Stimulated activated memory B cell treated with anti-CD40 and anti-IgM and Interleukin-4, amounts not matched to agents 10 μg/mL and 1 μg/mL and 100 μg/mL, for 72 hours (primary cell): ENCODE results near the gene ERC2.

Experiments
- ATAC-seq: fragments of 150-1000 bp; cut with Tn5 transposase; 2 replicates; pipeline ENCODE4 v1.10.0; 2021
- H3K27ac Mint-ChIP-seq: one replicate; pipeline ENCODE4 v1.8.0; 2022; ENCODE audit warnings: mild to moderate bottlenecking, mixed read lengths
- H3K27me3 Mint-ChIP-seq: one replicate; pipeline ENCODE4 v1.8.0; 2022; ENCODE audit warnings: mixed read lengths
- H3K36me3 Mint-ChIP-seq: one replicate; pipeline ENCODE4 v1.8.0; 2022; ENCODE audit warnings: mixed read lengths
- H3K4me1 Mint-ChIP-seq: one replicate; pipeline ENCODE4 v1.8.0; 2022; ENCODE audit warnings: mixed read lengths
- H3K4me3 Mint-ChIP-seq: one replicate; pipeline ENCODE4 v1.8.0; 2022; ENCODE audit warnings: mild to moderate bottlenecking, moderate library complexity, mixed read lengths
- H3K9me3 Mint-ChIP-seq: one replicate; pipeline ENCODE4 v1.8.0; 2022; ENCODE audit warnings: mixed read lengths

The ERC2 gene

DNA sequence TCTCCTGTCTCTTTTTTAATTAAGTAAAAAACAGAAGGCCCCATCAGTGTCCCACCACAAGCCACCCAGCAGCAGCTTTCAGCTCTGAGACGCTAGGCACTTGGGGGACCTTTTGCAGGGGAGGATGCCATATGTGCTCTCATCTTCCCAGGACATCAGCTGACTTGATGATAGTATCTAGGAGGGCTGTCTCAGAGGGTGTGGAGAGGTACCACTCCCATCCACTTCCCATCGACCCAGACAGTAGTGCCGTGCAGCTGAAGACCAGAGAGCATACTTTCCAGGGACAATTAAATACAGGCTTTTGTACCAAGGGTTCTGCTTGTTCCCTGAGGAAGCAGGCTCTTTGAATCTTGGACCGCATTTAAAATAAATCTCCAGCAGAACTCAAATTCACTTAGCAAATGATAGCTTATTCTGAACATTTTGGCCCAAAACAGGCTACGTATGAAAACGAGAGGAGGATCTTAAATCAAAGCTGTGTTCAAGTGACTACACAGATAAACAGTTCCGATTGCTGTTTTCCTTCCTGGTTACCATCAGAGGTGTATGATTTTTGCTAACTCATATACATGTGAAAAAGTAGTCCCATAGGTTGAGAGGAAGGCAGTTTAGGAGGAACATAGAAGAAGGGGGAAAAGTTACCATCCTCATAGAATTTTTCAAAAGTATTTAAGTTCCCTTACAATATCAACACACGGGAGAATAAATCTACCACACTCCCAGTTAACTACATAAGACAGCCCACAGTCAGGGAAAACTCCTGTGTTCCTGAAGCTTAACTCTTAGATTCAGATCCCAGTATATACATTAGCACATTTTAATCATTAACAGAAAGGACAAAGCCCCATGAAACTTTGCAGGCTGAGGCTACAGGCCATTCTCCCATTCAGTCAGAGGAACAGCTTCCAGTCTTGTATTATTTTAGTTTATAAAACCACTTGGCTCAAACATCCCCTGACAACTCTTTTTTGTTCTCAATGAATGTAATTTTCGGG lies 990.7 kb downstream of the ERC2 start:
- no peak for ATAC-seq
- Mint-ChIP-seq H3K27ac (no peak overlapping the region), H3K27me3 (peaks cover 45% of the 10 kb centered on the region), H3K4me3 (no peak overlapping the region), H3K9me3 (peaks cover 4% of the 10 kb centered on the region), H3K4me1 (no peaks in the 10 kb centered on the region), H3K36me3 (no peaks in the 10 kb centered on the region)

DNA sequence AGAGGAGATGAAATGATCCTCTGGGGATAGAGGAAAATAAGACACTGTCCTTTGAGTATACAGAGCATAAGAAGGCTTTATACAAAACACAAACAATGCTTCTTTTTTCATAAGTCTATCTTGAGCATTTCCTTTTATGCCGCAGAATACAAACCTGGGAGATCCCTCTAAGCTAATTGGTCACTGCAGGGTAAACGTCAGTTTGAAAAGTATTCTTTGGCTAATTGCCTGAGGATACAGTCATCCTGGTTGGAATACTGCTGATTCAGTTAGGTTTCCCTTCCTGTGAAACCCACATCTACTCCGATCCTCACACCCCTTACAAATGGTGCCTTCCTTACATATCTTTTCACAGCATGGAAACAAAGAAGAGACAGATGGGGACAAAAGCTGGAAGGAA lies 991.8 kb downstream of the ERC2 start:
- H3K36me3 Mint-ChIP-seq: no peaks in the 10 kb centered on the region
- no peak overlapping the region for H3K4me3 Mint-ChIP-seq
- peaks cover 44% of the 10 kb centered on the region for H3K27me3 Mint-ChIP-seq
- H3K9me3 Mint-ChIP-seq: peaks cover 4% of the 10 kb centered on the region
- no peak for ATAC-seq
- no peaks in the 10 kb centered on the region for H3K4me1 Mint-ChIP-seq
- no peak overlapping the region for H3K27ac Mint-ChIP-seq

- Mint-ChIP-seq H3K4me3 (no peak overlapping the region), H3K27me3 (peaks cover 21% of the 10 kb centered on the region), H3K36me3 (no peaks in the 10 kb centered on the region), H3K27ac (no peak overlapping the region), H3K9me3 (peaks cover 4% of the 10 kb centered on the region), H3K4me1 (no peaks in the 10 kb centered on the region)
- no peak for ATAC-seq
These were observed 994.0 kb downstream of the ERC2 start for GRCh38 chr3:55474213-55474632.

- no peak for ATAC-seq
- H3K36me3 Mint-ChIP-seq: no peaks in the 10 kb centered on the region
- H3K4me3 Mint-ChIP-seq: no peak overlapping the region
- H3K4me1 Mint-ChIP-seq: no peaks in the 10 kb centered on the region
- H3K27ac Mint-ChIP-seq: no peak overlapping the region
- peaks cover 20% of the 10 kb centered on the region for H3K27me3 Mint-ChIP-seq
- H3K9me3 Mint-ChIP-seq: peaks cover 4% of the 10 kb centered on the region
These were observed 994.5 kb downstream of the ERC2 start for GRCh38 chr3:55473788-55474187.

GRCh38 chr3:55471522-55472280 lies 996.6 kb downstream of the ERC2 start:
- H3K27ac Mint-ChIP-seq: no peak overlapping the region
- peaks cover 20% of the 10 kb centered on the region for H3K27me3 Mint-ChIP-seq
- H3K36me3 Mint-ChIP-seq: no peaks in the 10 kb centered on the region
- H3K9me3 Mint-ChIP-seq: peaks cover 4% of the 10 kb centered on the region
- H3K4me1 Mint-ChIP-seq: no peaks in the 10 kb centered on the region
- H3K4me3 Mint-ChIP-seq: no peak overlapping the region
- ATAC-seq: no peak

- Mint-ChIP-seq H3K36me3 (no peaks in the 10 kb centered on the region), H3K4me1 (no peaks in the 10 kb centered on the region), H3K9me3 (peaks cover 4% of the 10 kb centered on the region), H3K4me3 (no peak overlapping the region), H3K27ac (no peak overlapping the region), H3K27me3 (peaks cover 20% of the 10 kb centered on the region)
- no peak for ATAC-seq
These were observed 997.2 kb downstream of the ERC2 start for GRCh38 chr3:55471084-55471483.

GRCh38 chr3:55469957-55470526 lies 998.2 kb downstream of the ERC2 start:
- peaks cover 4% of the 10 kb centered on the region for H3K9me3 Mint-ChIP-seq
- H3K36me3 Mint-ChIP-seq: no peaks in the 10 kb centered on the region
- ATAC-seq: peak; percentile 24
- H3K4me1 Mint-ChIP-seq: no peaks in the 10 kb centered on the region
- peaks cover 20% of the 10 kb centered on the region for H3K27me3 Mint-ChIP-seq
- no peak overlapping the region for H3K4me3 Mint-ChIP-seq
- H3K27ac Mint-ChIP-seq: no peak overlapping the region

- no peaks in the 10 kb centered on the region for H3K36me3 Mint-ChIP-seq
These were observed 1000.0 kb downstream of the ERC2 start for GRCh38 chr3:55468251-55468650.

DNA sequence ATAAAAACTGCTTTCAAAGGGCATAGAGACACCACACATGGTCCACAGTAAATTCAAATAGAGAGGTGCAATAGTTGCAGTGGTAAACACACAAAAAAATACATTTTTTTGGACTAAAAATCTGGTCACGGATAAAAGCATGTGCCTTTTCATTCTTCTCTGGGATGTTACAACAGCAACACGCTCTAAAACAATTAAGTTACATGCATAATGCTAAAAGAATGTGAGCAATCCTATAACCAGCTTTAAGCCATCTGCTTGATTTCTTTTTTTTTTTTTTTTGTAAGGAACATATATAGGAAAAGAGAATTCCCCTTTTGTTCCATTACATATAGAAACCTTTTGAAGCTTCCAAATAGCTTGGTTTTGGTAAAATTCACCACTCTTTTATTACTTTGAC lies 1001.2 kb downstream of the ERC2 start:
- Mint-ChIP-seq H3K4me1 (no peaks in the 10 kb centered on the region), H3K36me3 (no peaks in the 10 kb centered on the region), H3K27ac (no peak overlapping the region), H3K4me3 (no peak overlapping the region), H3K27me3 (peaks cover 5% of the 10 kb centered on the region), H3K9me3 (no peaks in the 10 kb centered on the region)
- ATAC-seq: no peak

More at GRCh38 chr3:55468251-55468650, 1000.0 kb downstream of the ERC2 start:
- no peaks in the 10 kb centered on the region for H3K9me3 Mint-ChIP-seq
- no peak overlapping the region for H3K27ac Mint-ChIP-seq
- H3K4me3 Mint-ChIP-seq: no peak overlapping the region
- no peaks in the 10 kb centered on the region for H3K4me1 Mint-ChIP-seq
- peaks cover 10% of the 10 kb centered on the region for H3K27me3 Mint-ChIP-seq
- no peak for ATAC-seq

GRCh38 chr3:55466526-55466925 lies 1001.7 kb downstream of the ERC2 start:
- H3K27me3 Mint-ChIP-seq: no peaks in the 10 kb centered on the region
- no peaks in the 10 kb centered on the region for H3K36me3 Mint-ChIP-seq
- no peaks in the 10 kb centered on the region for H3K4me1 Mint-ChIP-seq
- no peak for ATAC-seq
- no peaks in the 10 kb centered on the region for H3K9me3 Mint-ChIP-seq
- no peak overlapping the region for H3K4me3 Mint-ChIP-seq
- no peak overlapping the region for H3K27ac Mint-ChIP-seq

DNA sequence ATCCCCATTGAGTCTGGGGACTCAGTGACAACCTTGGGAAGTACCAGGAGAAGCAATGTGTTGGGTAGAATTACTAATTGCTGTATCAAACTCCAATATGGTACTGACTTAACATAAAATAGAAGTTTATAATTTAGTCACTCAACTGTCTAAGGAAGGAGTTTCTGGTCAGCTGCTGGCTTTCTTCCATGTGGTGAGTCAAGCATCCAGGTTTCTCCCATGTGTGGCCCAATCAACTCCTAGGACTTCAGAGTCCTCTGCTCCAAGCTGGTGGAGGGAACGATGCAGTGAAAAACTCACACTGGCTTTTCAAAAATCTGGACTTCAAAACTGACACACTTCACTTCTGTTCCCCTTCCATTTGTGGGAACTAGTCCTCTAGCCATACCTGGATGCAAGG lies 1006.4 kb downstream of the ERC2 start:
- Mint-ChIP-seq H3K36me3 (no peaks in the 10 kb centered on the region), H3K9me3 (no peaks in the 10 kb centered on the region), H3K27ac (no peak overlapping the region), H3K4me3 (no peak overlapping the region), H3K4me1 (no peaks in the 10 kb centered on the region), H3K27me3 (no peaks in the 10 kb centered on the region)
- ATAC-seq: no peak

DNA sequence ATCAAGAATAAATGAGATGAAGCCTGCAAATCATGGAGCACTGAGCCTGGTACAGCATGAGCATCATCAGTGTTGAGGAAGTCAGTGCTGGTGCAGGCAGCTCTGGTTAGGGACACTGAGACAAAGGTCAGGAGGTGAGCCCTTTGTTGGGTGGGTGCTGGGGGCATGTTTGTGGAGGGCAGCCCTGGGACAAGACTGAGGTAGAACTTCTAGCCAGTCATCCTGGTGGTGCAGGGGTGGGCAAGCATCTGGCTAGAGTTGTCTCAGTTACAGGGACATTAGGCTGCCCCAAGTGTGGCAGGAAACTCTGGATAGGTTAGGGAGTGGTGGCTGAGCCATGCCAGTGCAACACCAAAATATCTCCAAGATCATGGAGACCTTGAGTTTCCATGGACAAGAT lies 1008.4 kb downstream of the ERC2 start:
- Mint-ChIP-seq H3K36me3 (no peaks in the 10 kb centered on the region), H3K4me1 (no peaks in the 10 kb centered on the region), H3K4me3 (no peak overlapping the region), H3K27ac (no peak overlapping the region), H3K9me3 (no peaks in the 10 kb centered on the region), H3K27me3 (no peaks in the 10 kb centered on the region)
- ATAC-seq: no peak
